KMS-11 (cell line): ENCODE results near the gene ABCA4.

Experiments
- H2AFZ ChIP-seq: fragments of 200-600 bp; sonication (generic); 2 replicates; pipeline ENCODE4 v1.6.1; 2016; ENCODE audit warnings: antibody characterized with exemption, mixed run types, low read depth
- H3K27ac ChIP-seq: fragments of 200-600 bp; sonication (generic); 2 replicates; pipeline ENCODE4 v1.6.1; 2016; ENCODE audit warnings: mild to moderate bottlenecking, mixed run types
- H3K27me3 ChIP-seq: fragments of 200-600 bp; sonication (generic); 2 replicates; pipeline ENCODE4 v1.6.1; 2017; ENCODE audit warnings: mild to moderate bottlenecking, low read depth, mixed run types, moderate library complexity; ENCODE audit not compliant: insufficient read depth
- H3K36me3 ChIP-seq: fragments of 200-600 bp; sonication (generic); 2 replicates; pipeline ENCODE4 v1.6.1; 2017; ENCODE audit warnings: mild to moderate bottlenecking, mixed run types; ENCODE audit not compliant: insufficient read depth
- H3K4me1 ChIP-seq: fragments of 200-600 bp; sonication (generic); 2 replicates; pipeline ENCODE4 v1.6.1; 2016; ENCODE audit warnings: mild to moderate bottlenecking, low read depth, mixed run types; ENCODE audit not compliant: poor library complexity, severe bottlenecking
- H3K4me2 ChIP-seq: fragments of 200-600 bp; sonication (generic); 2 replicates; pipeline ENCODE4 v1.7.0; 2016; ENCODE audit warnings: mild to moderate bottlenecking, mixed run types
- H3K4me3 ChIP-seq: fragments of 200-600 bp; sonication (generic); IDR thresholded peaks from 2 replicates; pipeline ENCODE4 v1.6.1; 2017; ENCODE audit warnings: low read depth, low read length, mixed read lengths; ENCODE audit not compliant: insufficient read depth
- H3K79me2 ChIP-seq: fragments of 200-600 bp; sonication (generic); 2 replicates; pipeline ENCODE4 v1.6.1; 2016; ENCODE audit warnings: low read depth, mixed run types; ENCODE audit not compliant: insufficient read depth
- H3K9ac ChIP-seq: fragments of 200-600 bp; sonication (generic); 2 replicates; pipeline ENCODE4 v1.6.1; 2016; ENCODE audit warnings: mild to moderate bottlenecking, mixed run types
- H4K20me1 ChIP-seq: fragments of 200-600 bp; sonication (generic); 2 replicates; pipeline ENCODE4 v1.6.1; 2016; ENCODE audit warnings: mild to moderate bottlenecking, mixed run types; ENCODE audit not compliant: insufficient read depth
- TF ChIP-seq, protein P1 (sequence below): fragments of 200-600 bp; sonication (generic); conservative IDR thresholded peaks from 2 replicates; pipeline ENCODE4 v1.6.1; 2017; ENCODE audit warnings: low read depth, mild to moderate bottlenecking, antibody characterized with exemption, low read length, moderate library complexity, mixed read lengths

ABCA4 gene

DNA sequence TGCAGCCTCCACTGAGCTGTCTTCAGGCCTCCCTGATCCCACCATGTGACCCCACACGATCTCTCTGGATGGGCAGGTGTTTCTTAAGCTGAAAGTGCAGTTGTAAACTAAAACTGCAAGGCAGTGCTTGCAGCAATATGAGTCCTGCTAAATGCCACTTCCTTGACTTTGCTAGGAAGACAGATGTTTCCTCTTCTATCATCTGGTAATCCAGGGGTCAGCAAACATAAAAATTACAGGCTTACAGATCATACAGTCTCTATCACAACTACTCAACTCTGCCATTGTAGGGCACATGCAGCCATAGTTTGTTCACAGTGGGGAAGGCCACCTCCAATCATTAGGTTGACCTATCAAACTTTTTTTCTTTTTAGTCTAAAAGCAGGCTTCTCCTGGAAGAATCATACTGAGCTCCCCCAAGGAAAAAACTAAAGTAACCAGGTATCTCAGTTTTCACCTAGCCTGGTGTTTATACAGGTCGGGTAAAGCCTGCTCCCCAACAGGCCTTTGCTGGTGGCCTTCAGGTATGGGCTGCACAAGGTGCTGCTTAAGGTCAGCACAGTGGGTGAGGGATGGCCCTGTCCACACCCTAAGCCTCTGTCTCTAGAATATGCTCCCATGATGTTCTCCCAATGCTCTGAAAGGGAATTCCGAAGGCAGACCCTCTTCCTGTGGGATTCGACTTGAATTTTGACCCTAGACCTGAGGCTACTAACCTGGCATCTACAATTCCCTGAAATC lies 10.8 kb downstream of the ABCA4 start:
- no peaks in the 10 kb centered on the region for H3K79me2 ChIP-seq
- no peak overlapping the region for H2AFZ ChIP-seq
- no peak overlapping the region for H3K9ac ChIP-seq
- H3K27ac ChIP-seq = no peak overlapping the region
- no peaks in the 10 kb centered on the region for H3K4me1 ChIP-seq
- no peak overlapping the region for H3K4me3 ChIP-seq
- H4K20me1 ChIP-seq = no peaks in the 10 kb centered on the region
- H3K36me3 ChIP-seq = no peaks in the 10 kb centered on the region
- H3K27me3 ChIP-seq = no peaks in the 10 kb centered on the region; the same call in 1 of the 2 replicates
- no peak overlapping the region for H3K4me2 ChIP-seq
- TF ChIP-seq, protein P1, sequence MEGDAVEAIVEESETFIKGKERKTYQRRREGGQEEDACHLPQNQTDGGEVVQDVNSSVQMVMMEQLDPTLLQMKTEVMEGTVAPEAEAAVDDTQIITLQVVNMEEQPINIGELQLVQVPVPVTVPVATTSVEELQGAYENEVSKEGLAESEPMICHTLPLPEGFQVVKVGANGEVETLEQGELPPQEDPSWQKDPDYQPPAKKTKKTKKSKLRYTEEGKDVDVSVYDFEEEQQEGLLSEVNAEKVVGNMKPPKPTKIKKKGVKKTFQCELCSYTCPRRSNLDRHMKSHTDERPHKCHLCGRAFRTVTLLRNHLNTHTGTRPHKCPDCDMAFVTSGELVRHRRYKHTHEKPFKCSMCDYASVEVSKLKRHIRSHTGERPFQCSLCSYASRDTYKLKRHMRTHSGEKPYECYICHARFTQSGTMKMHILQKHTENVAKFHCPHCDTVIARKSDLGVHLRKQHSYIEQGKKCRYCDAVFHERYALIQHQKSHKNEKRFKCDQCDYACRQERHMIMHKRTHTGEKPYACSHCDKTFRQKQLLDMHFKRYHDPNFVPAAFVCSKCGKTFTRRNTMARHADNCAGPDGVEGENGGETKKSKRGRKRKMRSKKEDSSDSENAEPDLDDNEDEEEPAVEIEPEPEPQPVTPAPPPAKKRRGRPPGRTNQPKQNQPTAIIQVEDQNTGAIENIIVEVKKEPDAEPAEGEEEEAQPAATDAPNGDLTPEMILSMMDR = no peak

DNA sequence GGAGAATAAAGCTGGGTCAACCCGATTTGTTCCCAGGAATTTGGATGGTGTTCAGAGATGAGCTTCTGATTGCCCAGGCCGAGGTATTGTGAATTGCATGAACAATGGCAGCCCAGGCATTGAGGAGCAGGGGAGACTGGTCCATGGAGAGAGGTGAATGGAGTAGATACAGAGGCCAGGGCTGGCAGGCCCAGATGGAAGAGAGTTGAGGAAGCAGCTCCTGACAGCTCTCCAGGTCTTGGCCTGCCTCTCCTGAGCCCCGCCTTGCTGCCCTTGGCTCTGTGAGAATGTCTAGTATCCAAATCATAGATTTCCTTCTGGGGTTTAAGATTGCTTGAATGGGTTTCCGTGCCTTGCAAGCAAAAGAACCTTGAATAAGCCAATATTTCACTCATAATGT lies 11.5 kb downstream of the ABCA4 start:
- no peak overlapping the region for H3K4me2 ChIP-seq
- H3K9ac ChIP-seq = no peak overlapping the region
- no peaks in the 10 kb centered on the region for H3K36me3 ChIP-seq
- no peak overlapping the region for H2AFZ ChIP-seq
- H3K79me2 ChIP-seq = no peaks in the 10 kb centered on the region
- H3K27ac ChIP-seq = no peak overlapping the region
- no peaks in the 10 kb centered on the region for H4K20me1 ChIP-seq
- no peak overlapping the region for H3K4me3 ChIP-seq
- TF ChIP-seq, protein P1 = no peak
- H3K4me1 ChIP-seq = no peaks in the 10 kb centered on the region
- H3K27me3 ChIP-seq = no peaks in the 10 kb centered on the region; the same call in 1 of the 2 replicates

DNA sequence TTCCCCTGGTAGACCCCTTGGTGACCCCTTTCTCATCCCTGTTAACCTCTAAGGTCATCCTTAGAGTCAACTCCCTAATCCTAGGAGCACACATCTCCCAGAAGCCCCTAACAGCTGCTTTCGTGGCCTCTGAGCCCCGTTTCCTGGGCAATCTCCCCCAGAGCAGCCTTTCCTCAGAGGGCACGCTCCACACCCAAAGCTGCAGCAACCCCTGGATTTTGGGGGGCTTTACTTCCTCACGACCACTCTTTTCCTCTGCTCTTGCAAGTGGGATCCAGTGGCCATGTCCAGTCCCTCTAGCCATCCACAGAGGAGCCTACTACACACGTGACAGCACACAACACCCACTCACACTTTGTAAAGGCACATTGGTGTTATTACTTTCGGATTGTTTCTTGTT lies 13.8 kb downstream of the ABCA4 start:
- H2AFZ ChIP-seq = no peak overlapping the region
- H3K4me2 ChIP-seq = no peak overlapping the region
- no peaks in the 10 kb centered on the region; the same call in 1 of the 2 replicates for H3K27me3 ChIP-seq
- H3K4me3 ChIP-seq = no peak overlapping the region
- no peaks in the 10 kb centered on the region for H3K4me1 ChIP-seq
- no peaks in the 10 kb centered on the region for H4K20me1 ChIP-seq
- H3K79me2 ChIP-seq = no peaks in the 10 kb centered on the region
- no peaks in the 10 kb centered on the region for H3K36me3 ChIP-seq
- H3K27ac ChIP-seq = no peak overlapping the region
- TF ChIP-seq, protein P1 = no peak
- no peak overlapping the region for H3K9ac ChIP-seq

DNA sequence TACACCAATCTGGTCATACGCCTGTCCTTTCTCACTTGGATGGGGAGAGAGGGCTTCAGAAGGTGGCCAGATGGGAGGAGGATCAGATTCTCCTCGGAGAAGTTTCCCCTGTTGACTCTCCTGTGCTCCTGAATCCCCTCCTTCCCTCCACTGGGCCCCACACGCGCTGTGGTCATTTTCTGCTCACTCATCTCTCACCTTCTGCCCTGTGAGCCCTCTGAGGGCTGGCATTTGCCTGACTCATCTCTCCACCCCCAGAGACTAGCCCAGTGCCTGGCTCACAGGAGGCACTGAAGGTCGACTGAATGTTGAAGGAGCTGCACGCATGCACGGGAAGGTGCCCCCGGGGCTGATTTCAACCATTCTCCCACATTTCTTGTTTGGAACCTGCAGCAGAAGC lies 14.2 kb downstream of the ABCA4 start:
- H4K20me1 ChIP-seq = no peaks in the 10 kb centered on the region
- H3K36me3 ChIP-seq = no peaks in the 10 kb centered on the region
- TF ChIP-seq, protein P1 = no peak
- H2AFZ ChIP-seq = no peak overlapping the region
- no peak overlapping the region for H3K9ac ChIP-seq
- H3K27ac ChIP-seq = no peak overlapping the region
- no peak overlapping the region for H3K4me3 ChIP-seq
- no peaks in the 10 kb centered on the region for H3K79me2 ChIP-seq
- H3K27me3 ChIP-seq = no peaks in the 10 kb centered on the region; the same call in 1 of the 2 replicates
- H3K4me2 ChIP-seq = no peak overlapping the region
- H3K4me1 ChIP-seq = no peaks in the 10 kb centered on the region
